GM19397 (cell line): Measurements from ENCODE around the gene CCDC74A.
"Not testable (repeated sequence)": the region's sequence is repeated elsewhere in the genome, so short reads cannot be mapped to it uniquely, and the experiment has no call there.

Source experiments
- ATAC-seq: cut with Tn5 transposase; IDR thresholded peaks from one replicate; pipeline ENCODE4 v1.9.1; 2021; ENCODE audit warnings: mild to moderate bottlenecking, moderate library complexity; ENCODE audit not compliant: unreplicated experiment

CCDC74A gene

DNA sequence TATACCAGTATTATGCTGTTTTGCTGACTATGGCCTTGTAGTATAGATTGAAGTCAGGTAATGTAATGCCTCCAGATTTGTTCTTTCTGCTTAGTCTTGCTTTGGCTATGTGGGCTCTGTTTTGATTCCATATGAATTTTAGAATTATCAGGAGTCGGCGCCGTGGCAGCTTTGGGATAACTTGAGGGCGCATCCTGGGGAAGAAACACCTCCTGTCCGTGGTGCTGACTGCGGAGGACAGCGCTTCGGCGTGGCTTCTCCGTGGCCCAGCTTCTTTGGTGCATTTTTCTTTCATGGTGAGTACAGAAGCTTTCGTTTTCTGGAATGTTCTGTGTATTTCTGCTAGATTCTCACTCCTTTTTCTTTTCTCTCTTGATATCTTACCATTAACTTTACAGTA lies 25.2 kb downstream of the CCDC74A start:
- ATAC-seq, result no peak

DNA sequence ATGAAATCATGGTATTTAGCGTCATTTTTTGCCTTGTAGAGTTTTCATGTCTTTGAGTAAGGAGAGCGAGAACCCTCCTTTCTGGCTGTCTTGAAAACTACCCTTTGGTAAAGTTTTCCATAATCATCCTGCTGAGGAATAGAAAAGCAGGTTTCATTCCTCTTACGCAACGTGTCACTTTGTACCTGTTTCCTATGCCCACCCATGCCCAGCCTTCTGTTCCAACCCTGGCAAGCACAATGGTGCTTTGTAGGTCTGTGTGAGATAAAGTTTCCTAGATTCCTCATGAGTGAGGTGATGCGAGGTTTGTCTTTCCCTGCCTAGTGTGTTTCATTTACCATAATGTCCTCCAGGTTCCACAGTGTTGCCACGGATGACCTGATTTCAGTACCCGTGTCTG lies 29.3 kb downstream of the CCDC74A start:
- no peak for ATAC-seq

DNA sequence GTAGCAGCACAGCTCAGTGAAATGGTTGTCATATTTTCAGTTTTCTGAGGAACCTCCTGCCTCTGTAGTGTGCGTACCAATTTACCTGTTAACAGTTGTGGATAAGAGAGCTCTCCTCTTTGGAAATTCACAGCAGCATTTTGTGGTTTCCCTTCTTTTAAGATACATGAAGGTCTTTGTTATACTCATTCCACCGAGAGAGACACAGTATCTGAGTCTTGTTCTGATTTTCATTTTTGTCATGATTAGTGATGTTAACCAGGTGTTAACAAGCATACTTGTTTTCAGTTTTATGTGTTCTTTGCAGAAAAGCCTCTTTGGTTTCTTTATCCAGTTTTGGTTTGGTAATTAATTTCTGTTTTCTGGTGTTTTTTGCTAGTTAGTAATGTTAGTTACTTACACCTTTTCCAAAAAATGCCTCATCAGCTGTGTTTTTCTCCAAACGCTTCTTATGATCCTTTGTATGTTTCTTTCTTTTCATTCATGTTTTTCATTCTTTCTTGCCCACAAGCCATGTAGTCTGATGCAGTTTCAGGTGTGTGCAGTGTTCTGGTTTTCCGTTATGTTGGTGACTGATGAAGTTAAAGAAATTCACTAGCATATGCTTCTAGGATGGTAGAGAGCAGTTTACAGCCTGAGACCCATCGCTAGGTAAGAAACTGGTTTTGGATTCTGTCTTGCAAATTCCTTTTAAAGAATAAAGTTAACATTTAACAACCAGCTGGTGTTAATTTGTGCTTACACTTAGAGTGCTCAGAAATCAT lies 30.1 kb downstream of the CCDC74A start:
- ATAC-seq, result no peak

DNA sequence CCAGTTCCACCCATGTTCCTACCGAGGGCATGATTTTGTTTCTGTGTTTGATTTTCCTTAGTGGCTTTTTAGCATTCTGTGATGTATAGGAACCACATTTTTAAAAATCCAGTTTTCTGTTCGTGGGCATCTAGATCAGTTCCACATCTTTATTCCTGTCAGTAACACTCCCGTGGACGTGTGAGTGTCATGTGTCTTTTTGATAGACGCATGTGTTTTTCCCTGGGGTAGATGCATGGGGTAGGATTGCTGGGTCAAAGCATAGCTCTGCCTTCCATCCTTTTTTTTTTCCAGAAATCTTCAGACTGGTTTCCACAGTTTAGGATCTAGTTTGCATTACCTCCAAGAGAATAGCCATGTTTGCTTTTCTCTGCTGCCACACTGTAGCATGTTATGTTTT lies 38.7 kb downstream of the CCDC74A start:
- ATAC-seq, result no peak

DNA sequence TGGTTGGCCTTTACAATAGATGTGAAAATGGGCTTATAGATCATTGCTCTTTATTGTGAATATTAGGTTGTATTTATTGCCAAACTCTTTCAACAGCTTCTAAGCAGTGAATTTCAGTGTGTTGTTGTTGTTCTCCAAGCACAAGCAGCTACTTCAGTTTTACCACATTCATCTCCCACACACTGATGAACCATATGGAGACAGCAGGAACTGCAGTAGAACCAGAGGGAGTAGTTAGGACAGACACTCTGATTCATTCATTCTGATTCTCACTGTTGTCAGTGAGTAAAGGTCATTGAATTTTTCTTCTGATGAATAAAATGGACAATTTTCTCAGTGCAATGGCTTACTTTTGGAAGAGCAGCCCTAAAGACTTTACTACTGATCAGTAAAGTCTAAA lies 40.2 kb downstream of the CCDC74A start:
- no peak for ATAC-seq

DNA sequence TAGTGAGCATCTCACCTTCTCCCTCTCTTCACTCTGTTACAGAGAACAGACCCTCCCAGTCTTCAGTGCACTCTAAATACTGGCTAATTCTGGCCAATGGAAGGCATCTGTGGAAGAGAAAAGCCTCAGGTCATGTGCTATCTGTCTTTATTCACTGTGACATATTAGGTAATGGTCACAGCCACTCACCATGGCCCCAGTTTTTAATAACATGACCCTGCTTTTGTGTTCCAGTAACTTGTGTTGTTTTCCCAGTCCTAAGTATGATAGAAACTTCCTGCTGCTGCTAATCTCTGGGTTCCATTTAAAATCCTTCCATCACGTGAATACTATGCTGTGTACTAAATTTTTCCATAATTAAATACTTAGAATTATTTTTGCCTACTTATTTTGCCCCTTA lies 40.7 kb downstream of the CCDC74A start:
- not testable (repeated sequence) for ATAC-seq

DNA sequence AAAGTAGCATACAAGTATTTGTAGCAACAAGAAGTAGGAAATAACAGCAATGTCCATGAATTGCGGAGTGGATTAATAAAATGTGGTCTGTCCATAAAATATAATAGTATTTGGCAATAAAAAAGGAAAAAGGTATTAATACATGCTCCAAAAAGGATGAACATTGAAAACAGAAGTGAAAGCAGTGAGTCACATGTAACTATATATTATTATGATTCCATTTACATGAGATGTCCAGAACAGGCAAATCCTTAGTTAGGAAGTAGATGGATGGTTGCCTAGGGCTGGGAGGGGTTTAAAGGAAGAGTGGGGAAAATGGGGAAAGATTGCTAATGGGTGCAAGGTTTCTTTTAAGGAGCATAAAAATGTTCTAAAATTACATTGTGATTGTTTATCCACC lies 44.5 kb downstream of the CCDC74A start:
- ATAC-seq, result no peak

DNA sequence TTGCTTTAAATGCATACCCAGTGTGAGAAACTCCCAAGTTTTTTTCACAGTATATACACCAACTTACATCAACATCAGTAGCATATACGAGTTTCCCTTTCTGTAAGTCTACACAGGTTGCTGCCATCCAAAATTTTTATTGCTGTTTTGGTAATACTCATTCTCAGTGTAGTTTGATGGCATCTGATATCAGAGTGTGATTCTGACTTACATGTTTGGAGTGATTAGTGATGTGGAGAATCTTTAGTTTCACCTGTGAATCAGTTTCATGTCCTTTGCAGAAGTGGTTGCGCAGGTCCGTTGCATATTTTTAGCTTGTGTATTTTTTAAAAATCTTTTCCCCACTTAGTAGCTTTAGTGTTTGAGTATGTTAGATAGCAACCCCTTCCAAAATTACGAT lies 50.1 kb downstream of the CCDC74A start:
- no peak for ATAC-seq

DNA sequence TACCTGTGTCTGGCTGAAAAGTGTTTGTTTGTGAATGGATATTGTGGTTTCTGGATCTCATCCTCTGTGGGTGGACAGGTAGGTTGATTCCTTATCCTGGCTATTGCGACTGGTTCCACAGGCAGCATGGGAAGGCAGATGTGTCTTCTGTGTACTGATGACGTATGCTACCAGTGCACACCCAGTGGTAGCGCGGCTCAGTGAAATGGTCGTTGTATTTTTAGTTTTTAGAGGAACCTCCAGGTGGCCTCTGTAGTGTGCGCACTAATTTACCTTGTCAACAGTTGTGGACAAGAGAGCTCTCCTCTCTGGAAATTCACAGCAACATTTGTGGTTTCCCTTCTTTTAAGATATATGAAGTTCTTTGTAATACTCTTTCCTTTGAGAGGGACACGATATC lies 52.5 kb downstream of the CCDC74A start:
- ATAC-seq, result no peak
